KOPT-K1 (cell line): ENCODE results near the gene LPIN1.
"Not testable (repeated sequence)": the region's sequence is repeated elsewhere in the genome, so short reads cannot be mapped to it uniquely, and the experiment has no call there.

Experiments
- H3K27ac ChIP-seq: fragments of 200-600 bp; sonication (generic); 2 replicates; pipeline ENCODE4 v1.5.1; 2016; ENCODE audit warnings: antibody characterized with exemption, mild to moderate bottlenecking, low read depth, low read length; ENCODE audit not compliant: poor library complexity, severe bottlenecking
- H3K36me3 ChIP-seq: fragments of 200-600 bp; sonication (generic); 2 replicates; pipeline ENCODE4 v1.5.1; 2017; ENCODE audit warnings: antibody characterized with exemption, mild to moderate bottlenecking, low read length, moderate library complexity; ENCODE audit not compliant: insufficient read depth
- H3K9me3 ChIP-seq: fragments of 200-600 bp; sonication (generic); 2 replicates; pipeline ENCODE4 v1.5.1; 2017; ENCODE audit warnings: antibody characterized with exemption, low read length, mild to moderate bottlenecking; ENCODE audit not compliant: insufficient read depth, poor library complexity, severe bottlenecking

LPIN1 gene

GRCh38 chr2:11811036-11811654 is 64.7 kb downstream of the LPIN1 start:
- Histone ChIP-seq H3K36me3 (peaks cover 85% of the 10 kb centered on the region), H3K9me3 (no peaks in the 10 kb centered on the region), H3K27ac (no peak overlapping the region)

- Histone ChIP-seq H3K27ac (no peak overlapping the region), H3K36me3 (peaks cover 85% of the 10 kb centered on the region), H3K9me3 (no peaks in the 10 kb centered on the region)
Observed at GRCh38 chr2:11812466-11813248, 66.2 kb downstream of the LPIN1 start.

- H3K27ac ChIP-seq, H3K9me3 ChIP-seq: not testable (repeated sequence)
- peaks cover 83% of the 10 kb centered on the region for H3K36me3 ChIP-seq
Observed at GRCh38 chr2:11813345-11813744, 66.9 kb downstream of the LPIN1 start.

GRCh38 chr2:11813951-11814350 is 67.5 kb downstream of the LPIN1 start:
- H3K36me3 ChIP-seq: peaks cover 77% of the 10 kb centered on the region
- H3K27ac ChIP-seq: no peak overlapping the region
- H3K9me3 ChIP-seq: no peaks in the 10 kb centered on the region

GRCh38 chr2:11814979-11815510 is 68.6 kb downstream of the LPIN1 start:
- Histone ChIP-seq H3K36me3 (peaks cover 77% of the 10 kb centered on the region), H3K27ac (no peak overlapping the region), H3K9me3 (no peaks in the 10 kb centered on the region)

GRCh38 chr2:11816935-11817334 is 70.5 kb downstream of the LPIN1 start:
- H3K36me3 ChIP-seq: peaks cover 82% of the 10 kb centered on the region
- not testable (repeated sequence) for H3K9me3 ChIP-seq, H3K27ac ChIP-seq

GRCh38 chr2:11819235-11819729 is 72.8 kb downstream of the LPIN1 start:
- Histone ChIP-seq H3K36me3 (peaks cover 90% of the 10 kb centered on the region), H3K9me3 (no peaks in the 10 kb centered on the region), H3K27ac (no peak overlapping the region)

- no peak overlapping the region for H3K27ac ChIP-seq
- H3K9me3 ChIP-seq: no peaks in the 10 kb centered on the region
- peaks cover 90% of the 10 kb centered on the region for H3K36me3 ChIP-seq
Observed at GRCh38 chr2:11820650-11821049, 74.2 kb downstream of the LPIN1 start.

GRCh38 chr2:11821705-11822104 is 75.3 kb downstream of the LPIN1 start:
- Histone ChIP-seq H3K9me3 (no peaks in the 10 kb centered on the region), H3K27ac (no peak overlapping the region), H3K36me3 (peaks cover 90% of the 10 kb centered on the region)

GRCh38 chr2:11822359-11822745 is 75.9 kb downstream of the LPIN1 start:
- H3K9me3 ChIP-seq, H3K27ac ChIP-seq: not testable (repeated sequence)
- peaks cover 90% of the 10 kb centered on the region for H3K36me3 ChIP-seq

- no peaks in the 10 kb centered on the region for H3K9me3 ChIP-seq
- peaks cover 90% of the 10 kb centered on the region for H3K36me3 ChIP-seq
- H3K27ac ChIP-seq: no peak overlapping the region
Observed at GRCh38 chr2:11822746-11823451, 76.5 kb downstream of the LPIN1 start.

- Histone ChIP-seq H3K36me3 (peaks cover 76% of the 10 kb centered on the region), H3K9me3 (no peaks in the 10 kb centered on the region), H3K27ac (no peak overlapping the region)
Observed at GRCh38 chr2:11824901-11825828, 78.7 kb downstream of the LPIN1 start.

- Histone ChIP-seq H3K27ac (no peak overlapping the region), H3K9me3 (no peaks in the 10 kb centered on the region), H3K36me3 (peaks cover 53% of the 10 kb centered on the region)
Observed at GRCh38 chr2:11827547-11827946, 81.1 kb downstream of the LPIN1 start.

GRCh38 chr2:11828933-11829323 is 82.5 kb downstream of the LPIN1 start:
- peak overlapping the region; percentile 94 for H3K27ac ChIP-seq

More at GRCh38 chr2:11828933-11829323, 82.5 kb downstream of the LPIN1 start:
- H3K36me3 ChIP-seq: peaks cover 40% of the 10 kb centered on the region
- H3K9me3 ChIP-seq: no peaks in the 10 kb centered on the region
